Spleen (tissue), 7 donors: Measurements from ENCODE around the gene PTPRN2.

ENCODE experiments used
- POLR2AphosphoS5 ChIP-seq, 3 donors: sonication (generic); formaldehyde crosslinking; IDR thresholded peaks; one replicate each; pipeline ENCODE4 v1.5.1; 2017; ENCODE audit warnings: antibody characterized with exemption in 3 of 3
- TF ChIP-seq, protein P1 (sequence below), 11 experiments: fragments of 200-600 bp in 7 of 11; fragments of 450-650 bp in 4 of 11; sonication (generic) in 4 of 11; IDR thresholded peaks in 8 of 11; conservative IDR thresholded peaks in 3 of 11; 1 replicate in 7 of 11; 2 replicates in 4 of 11; pipeline versions ENCODE4 v1.4.0 to v1.8.0; 2016 to 2021; ENCODE audit warnings: antibody characterized with exemption in 11 of 11, inconsistent platforms in 4 of 11, mild to moderate bottlenecking in 1 of 11
- donor health status: DM: no; HTN: no; CAD: no; lungs with moderate emphysema.
- donor health status: DM: no; HTN: no; CAD: no.
- donor health status: DM: no; HTN: no; CAD: no.

DNA sequence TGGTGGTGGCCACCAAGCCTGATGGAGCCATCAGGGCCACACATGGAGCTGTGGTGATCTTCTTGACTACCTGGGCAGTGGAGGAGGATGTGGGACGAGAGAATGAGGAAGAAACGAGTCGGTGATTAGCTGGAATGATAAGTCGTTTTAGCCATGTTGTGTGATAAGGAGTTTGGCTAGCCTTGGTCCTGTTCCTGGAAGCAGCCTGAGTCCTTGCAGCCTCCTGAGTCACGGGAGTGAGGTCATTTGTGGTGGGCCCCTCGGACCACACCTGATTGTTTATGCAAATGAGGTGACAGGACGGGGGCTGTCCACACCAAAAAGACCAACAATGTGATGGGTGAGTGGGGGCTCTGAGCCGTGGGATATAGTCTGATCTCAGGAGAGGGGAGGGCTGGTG is 554.4 kb downstream of the PTPRN2 start:
- TF ChIP-seq, protein P1, sequence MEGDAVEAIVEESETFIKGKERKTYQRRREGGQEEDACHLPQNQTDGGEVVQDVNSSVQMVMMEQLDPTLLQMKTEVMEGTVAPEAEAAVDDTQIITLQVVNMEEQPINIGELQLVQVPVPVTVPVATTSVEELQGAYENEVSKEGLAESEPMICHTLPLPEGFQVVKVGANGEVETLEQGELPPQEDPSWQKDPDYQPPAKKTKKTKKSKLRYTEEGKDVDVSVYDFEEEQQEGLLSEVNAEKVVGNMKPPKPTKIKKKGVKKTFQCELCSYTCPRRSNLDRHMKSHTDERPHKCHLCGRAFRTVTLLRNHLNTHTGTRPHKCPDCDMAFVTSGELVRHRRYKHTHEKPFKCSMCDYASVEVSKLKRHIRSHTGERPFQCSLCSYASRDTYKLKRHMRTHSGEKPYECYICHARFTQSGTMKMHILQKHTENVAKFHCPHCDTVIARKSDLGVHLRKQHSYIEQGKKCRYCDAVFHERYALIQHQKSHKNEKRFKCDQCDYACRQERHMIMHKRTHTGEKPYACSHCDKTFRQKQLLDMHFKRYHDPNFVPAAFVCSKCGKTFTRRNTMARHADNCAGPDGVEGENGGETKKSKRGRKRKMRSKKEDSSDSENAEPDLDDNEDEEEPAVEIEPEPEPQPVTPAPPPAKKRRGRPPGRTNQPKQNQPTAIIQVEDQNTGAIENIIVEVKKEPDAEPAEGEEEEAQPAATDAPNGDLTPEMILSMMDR (IDR thresholded peaks at IDR 0.05 in 8 of 11, conservative IDR thresholded peaks at IDR 0.05 in 3 of 11): no peak
- no peak for TF ChIP-seq POLR2AphosphoS5 (IDR thresholded peaks at IDR 0.05)
